ENCODE data around the gene RNF40.

DNA sequence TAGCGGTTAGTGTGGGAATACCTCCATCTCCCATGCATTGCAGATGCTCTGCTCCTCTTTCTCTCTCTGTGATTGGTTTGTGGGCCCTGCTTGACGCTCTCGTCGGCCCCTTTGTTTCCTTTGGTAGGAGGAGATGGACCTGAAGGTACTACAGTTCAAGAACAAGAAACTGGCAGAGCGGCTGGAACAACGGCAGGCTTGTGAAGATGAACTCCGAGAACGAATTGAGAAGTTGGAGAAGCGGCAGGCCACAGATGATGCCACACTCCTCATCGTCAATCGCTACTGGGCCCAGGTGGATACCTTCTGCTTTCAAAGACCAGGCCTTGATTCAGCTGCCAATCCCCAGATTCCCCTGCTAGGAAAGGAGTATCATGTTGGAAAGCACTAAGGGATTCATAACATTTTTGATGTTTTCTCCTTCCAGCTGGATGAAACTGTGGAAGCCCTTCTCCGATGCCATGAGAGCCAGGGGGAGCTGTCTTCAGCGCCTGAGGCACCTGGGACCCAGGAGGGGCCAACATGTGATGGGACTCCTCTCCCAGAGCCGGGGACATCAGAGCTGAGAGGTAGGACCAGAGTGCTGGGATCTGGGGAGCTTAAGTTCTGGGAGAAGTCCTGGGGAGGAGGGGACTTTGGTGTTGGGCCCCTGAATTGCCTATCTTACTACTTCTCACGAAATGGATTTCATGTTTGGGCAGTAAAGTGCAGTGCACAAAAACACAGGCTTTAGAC is 1.0 kb downstream of the RNF40 start:
- TF ChIP-seq CEBPB (IDR thresholded peaks at IDR 0.05) (no peak), YY1 (IDR thresholded peaks at IDR 0.05; ENCODE audit: low read depth) (no peak), CREB1 (IDR thresholded peaks at IDR 0.05; ENCODE audit: low read depth) (no peak), RAD21 (IDR thresholded peaks at IDR 0.05; ENCODE audit: low read depth) (no peak), TAF1 (IDR thresholded peaks at IDR 0.05; ENCODE audit: low read depth) (no peak), TEAD4 (IDR thresholded peaks at IDR 0.05) (no peak), EP300 (IDR thresholded peaks at IDR 0.05; ENCODE audit: borderline replicate concordance) (no peak), FOXM1 (IDR thresholded peaks at IDR 0.05; ENCODE audit: borderline replicate concordance, low read depth) (no peak), NFIC (IDR thresholded peaks at IDR 0.05) (no peak)
- TF ChIP-seq, protein P1, sequence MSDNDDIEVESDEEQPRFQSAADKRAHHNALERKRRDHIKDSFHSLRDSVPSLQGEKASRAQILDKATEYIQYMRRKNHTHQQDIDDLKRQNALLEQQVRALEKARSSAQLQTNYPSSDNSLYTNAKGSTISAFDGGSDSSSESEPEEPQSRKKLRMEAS (IDR thresholded peaks at IDR 0.05): no peak
- TF ChIP-seq, protein P2, sequence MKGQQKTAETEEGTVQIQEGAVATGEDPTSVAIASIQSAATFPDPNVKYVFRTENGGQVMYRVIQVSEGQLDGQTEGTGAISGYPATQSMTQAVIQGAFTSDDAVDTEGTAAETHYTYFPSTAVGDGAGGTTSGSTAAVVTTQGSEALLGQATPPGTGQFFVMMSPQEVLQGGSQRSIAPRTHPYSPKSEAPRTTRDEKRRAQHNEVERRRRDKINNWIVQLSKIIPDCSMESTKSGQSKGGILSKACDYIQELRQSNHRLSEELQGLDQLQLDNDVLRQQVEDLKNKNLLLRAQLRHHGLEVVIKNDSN (IDR thresholded peaks at IDR 0.05): no peak
- TF ChIP-seq, protein P3, sequence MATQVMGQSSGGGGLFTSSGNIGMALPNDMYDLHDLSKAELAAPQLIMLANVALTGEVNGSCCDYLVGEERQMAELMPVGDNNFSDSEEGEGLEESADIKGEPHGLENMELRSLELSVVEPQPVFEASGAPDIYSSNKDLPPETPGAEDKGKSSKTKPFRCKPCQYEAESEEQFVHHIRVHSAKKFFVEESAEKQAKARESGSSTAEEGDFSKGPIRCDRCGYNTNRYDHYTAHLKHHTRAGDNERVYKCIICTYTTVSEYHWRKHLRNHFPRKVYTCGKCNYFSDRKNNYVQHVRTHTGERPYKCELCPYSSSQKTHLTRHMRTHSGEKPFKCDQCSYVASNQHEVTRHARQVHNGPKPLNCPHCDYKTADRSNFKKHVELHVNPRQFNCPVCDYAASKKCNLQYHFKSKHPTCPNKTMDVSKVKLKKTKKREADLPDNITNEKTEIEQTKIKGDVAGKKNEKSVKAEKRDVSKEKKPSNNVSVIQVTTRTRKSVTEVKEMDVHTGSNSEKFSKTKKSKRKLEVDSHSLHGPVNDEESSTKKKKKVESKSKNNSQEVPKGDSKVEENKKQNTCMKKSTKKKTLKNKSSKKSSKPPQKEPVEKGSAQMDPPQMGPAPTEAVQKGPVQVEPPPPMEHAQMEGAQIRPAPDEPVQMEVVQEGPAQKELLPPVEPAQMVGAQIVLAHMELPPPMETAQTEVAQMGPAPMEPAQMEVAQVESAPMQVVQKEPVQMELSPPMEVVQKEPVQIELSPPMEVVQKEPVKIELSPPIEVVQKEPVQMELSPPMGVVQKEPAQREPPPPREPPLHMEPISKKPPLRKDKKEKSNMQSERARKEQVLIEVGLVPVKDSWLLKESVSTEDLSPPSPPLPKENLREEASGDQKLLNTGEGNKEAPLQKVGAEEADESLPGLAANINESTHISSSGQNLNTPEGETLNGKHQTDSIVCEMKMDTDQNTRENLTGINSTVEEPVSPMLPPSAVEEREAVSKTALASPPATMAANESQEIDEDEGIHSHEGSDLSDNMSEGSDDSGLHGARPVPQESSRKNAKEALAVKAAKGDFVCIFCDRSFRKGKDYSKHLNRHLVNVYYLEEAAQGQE (IDR thresholded peaks at IDR 0.05; ENCODE audit: low read depth): no peak
